Lower leg skin (tissue), 4 donors: Measurements from ENCODE around the gene MAN1C1. TPM values are rescaled to one million over a fixed set of nuclear protein-coding genes. Genes with fewer than 3 reads are reported as not detected.

ENCODE experiments used
- DNase-seq, 2 donors: peaks; one replicate each; pipeline ENCODE4 v3.0.0-alpha.2; 2019; ENCODE audit warnings: low spot score in 2 of 2
- H3K4me3 ChIP-seq: fragments of 200-600 bp; sonication (generic); 2 replicates; pipeline ENCODE4 v1.5.1; 2017; ENCODE audit warnings: mild to moderate bottlenecking, low read depth; ENCODE audit not compliant: poor library complexity, severe bottlenecking
- CTCF ChIP-seq, 3 donors: fragments of 450-650 bp; IDR thresholded peaks; one replicate each; pipeline ENCODE4 v1.5.1; 2016; ENCODE audit warnings: antibody characterized with exemption in 3 of 3, mild to moderate bottlenecking in 3 of 3, moderate library complexity in 2 of 3
- POLR2A ChIP-seq, 2 donors: fragments of 450-650 bp; IDR thresholded peaks; one replicate each; pipeline ENCODE4 v1.6.1; 2016 to 2017; ENCODE audit warnings: antibody characterized with exemption in 2 of 2, mild to moderate bottlenecking in 1 of 2, moderate library complexity in 1 of 2
- WGBS, 2 donors: methylation state at CpG; one replicate each; pipeline ENCODE4 v1.1.5; 2018; 5-methylcytosine and 5-hydroxymethylcytosine counted together
- intact Hi-C: fragments of 100-400 bp; cut with DNase I; formaldehyde crosslinking; loops from one replicate; pipeline ENCODE4 v1.15.0; 2023; ENCODE audit warnings: low total_unique reads
- total RNA-seq, 4 donors: library from RNA; depleted of rRNA; stranded (reverse); fragments of >200 nt; gene quantifications; one replicate each; pipeline ENCODE4 v1.1.0, GENCODE V29; 2016

The MAN1C1 gene
- total RNA-seq, 4 donors from 2014 or later = 5.9 to 7.3 (median 6.6) TPM

GRCh38 chr1:25755475-25756125, 139.0 kb downstream of the MAN1C1 start:
- H3K4me3 ChIP-seq = no peak overlapping the region
- no peak for DNase-seq
- TF ChIP-seq POLR2A (IDR thresholded peaks at IDR 0.05) = no peak
- no peak for TF ChIP-seq CTCF (IDR thresholded peaks at IDR 0.05)
- WGBS, 2 donors = 84 to 85% methylated on average over 7 of the region's 7 CpGs
- intact Hi-C loops = loop anchor here (10.0 kb wide), 1 partner anchor 59 kb away; the partner anchor contains the start of gene MTFR1L

GRCh38 chr1:25756215-25756614, 139.6 kb downstream of the MAN1C1 start:
- intact Hi-C loops = loop anchor here (10.0 kb wide), 1 partner anchor 59 kb away; the partner anchor contains the start of gene MTFR1L
- 78 to 80% methylated on average over 3 of the region's 3 CpGs for WGBS, 2 donors
- DNase-seq = no peak
- H3K4me3 ChIP-seq = no peak overlapping the region
- TF ChIP-seq POLR2A (IDR thresholded peaks at IDR 0.05) = no peak
- no peak for TF ChIP-seq CTCF (IDR thresholded peaks at IDR 0.05)

- intact Hi-C loops = loop anchor here (10.0 kb wide), 1 partner anchor 58 kb away; the partner anchor contains the start of gene MTFR1L
- DNase-seq = no peak
- TF ChIP-seq CTCF (IDR thresholded peaks at IDR 0.05) (no peak), POLR2A (IDR thresholded peaks at IDR 0.05) (no peak)
- WGBS, 2 donors = 78 to 92% methylated on average over 12 of the region's 12 CpGs
- H3K4me3 ChIP-seq = no peak overlapping the region
Observed at GRCh38 chr1:25757151-25757845, 140.7 kb downstream of the MAN1C1 start.

GRCh38 chr1:25757846-25758185, 141.2 kb downstream of the MAN1C1 start:
- H3K4me3 ChIP-seq = no peak overlapping the region
- no peak for DNase-seq
- TF ChIP-seq CTCF (IDR thresholded peaks at IDR 0.05) = no peak
- TF ChIP-seq POLR2A (IDR thresholded peaks at IDR 0.05) = no peak
- intact Hi-C loops = loop anchor here (10.0 kb wide), 1 partner anchor 57 kb away; the partner anchor contains the start of gene MTFR1L
- 84 to 90% methylated on average over 5 of the region's 5 CpGs for WGBS, 2 donors

- intact Hi-C loops = loop anchor here (10.0 kb wide), 1 partner anchor 56 kb away; the partner anchor contains the start of gene MTFR1L
- 62 to 72% methylated on average over 11 to 15 of the region's 15 CpGs for WGBS, 2 donors
- TF ChIP-seq CTCF (IDR thresholded peaks at IDR 0.05) (no peak), POLR2A (IDR thresholded peaks at IDR 0.05) (no peak)
- no peak overlapping the region for H3K4me3 ChIP-seq
- DNase-seq = no peak
Observed at GRCh38 chr1:25758466-25759070, 142.0 kb downstream of the MAN1C1 start.
